GM21526 (cell line): ENCODE data around the gene PROK2.

ENCODE experiments used
- ATAC-seq: cut with Tn5 transposase; IDR thresholded peaks from one replicate; pipeline ENCODE4 v1.9.1; 2021; ENCODE audit warnings: moderate library complexity; ENCODE audit not compliant: unreplicated experiment, low FRiP score

Gene PROK2, protein sequence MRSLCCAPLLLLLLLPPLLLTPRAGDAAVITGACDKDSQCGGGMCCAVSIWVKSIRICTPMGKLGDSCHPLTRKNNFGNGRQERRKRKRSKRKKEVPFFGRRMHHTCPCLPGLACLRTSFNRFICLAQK

DNA sequence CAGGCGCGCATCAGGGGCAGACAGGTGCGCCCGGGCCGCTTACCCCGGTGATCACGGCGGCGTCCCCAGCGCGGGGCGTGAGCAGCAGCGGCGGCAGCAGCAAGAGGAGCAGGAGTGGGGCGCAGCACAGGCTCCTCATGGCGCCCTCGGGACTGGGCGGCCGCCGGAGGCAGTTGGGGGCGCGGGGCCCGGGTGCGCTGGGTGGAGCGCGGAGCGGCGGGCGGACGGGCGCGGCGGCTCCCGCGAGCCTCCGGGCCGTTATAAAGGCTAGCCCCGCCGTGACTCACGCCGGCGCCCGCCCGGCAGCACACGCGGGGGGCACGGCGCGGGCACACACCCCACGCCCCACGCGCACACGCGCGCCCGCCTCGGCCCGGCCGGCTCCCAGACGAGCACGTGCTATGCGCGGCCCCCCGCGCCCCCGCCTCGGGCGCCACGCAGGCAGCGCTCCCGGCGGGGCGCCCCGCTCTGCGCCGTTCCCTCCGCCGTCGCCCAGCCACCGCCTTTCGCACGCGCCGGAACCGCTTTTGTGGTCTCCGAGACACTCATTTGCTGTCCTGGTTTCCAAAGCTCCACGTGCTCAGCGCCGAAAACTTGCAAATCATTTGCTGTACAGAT lies at the start of gene PROK2:
PROK2 (minus strand) TSS at position 235 of the 618 bp plus-strand sequence; CDS start at position 139, 96 bp downstream.
- no peak for ATAC-seq

DNA sequence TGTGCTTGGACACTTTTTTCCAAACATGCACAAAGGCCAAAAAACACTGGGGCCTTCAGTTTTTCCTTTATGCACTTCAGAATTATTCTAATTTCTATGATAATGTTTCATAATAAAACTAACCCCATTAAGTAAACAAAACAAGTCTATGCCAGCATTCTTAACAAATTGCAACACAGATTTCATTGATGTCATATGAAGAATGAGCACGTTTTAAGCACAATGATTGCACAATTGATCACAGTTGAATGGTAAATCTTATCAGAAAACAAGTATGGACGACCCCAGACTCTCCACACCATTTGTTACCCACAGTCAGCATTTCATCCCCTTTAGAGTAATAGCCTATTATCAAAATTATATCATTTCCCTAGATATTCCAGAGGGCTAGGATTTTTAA lies 46.7 kb upstream of the PROK2 start:
- ATAC-seq, result no peak

DNA sequence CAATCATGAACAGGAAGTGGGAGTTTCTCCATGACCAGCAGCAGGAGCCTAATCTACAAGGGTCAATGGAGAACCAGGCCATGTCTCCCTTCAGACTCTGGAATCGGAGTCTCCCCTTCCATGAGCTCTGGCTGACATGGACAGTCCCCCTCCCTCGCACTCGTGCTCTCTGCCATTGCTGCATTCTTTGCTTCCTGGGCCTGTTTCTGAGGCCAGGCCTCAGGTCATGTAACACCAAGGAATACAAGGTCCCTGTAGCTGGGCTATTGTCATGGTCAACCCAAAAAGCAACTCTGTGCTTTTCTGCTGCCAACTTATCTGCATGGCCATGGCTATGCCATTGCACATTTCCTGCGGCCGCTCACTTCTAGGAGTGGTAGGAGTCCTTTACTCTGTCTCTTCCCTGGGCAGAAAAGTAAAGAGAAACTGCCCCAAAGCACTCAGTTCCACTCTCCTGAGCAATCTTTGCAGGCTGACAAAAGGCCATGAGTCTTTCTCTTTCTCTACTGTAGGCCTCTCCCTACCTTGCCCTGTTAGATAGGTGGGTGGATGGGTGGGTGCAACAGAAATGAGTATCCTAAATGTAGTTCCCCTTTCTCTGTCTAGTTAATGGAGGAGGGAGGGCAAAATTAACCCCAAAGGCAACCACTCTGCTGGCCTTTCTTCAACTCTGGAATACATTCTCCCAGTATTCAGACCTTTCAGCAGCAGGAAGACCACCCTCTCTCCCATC lies 40.8 kb upstream of the PROK2 start:
- ATAC-seq, result no peak

DNA sequence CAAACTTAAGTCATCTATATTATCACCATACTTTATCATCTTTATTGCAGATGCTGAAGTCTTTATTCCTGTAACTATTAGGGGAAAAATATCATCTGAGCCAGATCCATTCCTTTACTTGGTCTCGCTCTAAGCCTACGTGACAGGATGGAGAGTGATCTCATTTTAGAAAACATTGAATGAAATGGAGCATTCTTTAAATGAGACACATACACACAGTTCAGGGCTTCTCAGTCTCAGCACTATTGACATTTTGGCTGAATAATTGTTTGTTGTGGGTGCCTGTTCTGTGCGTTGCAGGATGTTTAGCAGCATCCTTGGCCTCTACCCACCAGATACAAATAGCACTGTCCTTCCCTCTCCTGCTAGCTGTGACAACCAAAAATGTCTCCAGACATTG lies 36.2 kb upstream of the PROK2 start:
- ATAC-seq, result no peak

DNA sequence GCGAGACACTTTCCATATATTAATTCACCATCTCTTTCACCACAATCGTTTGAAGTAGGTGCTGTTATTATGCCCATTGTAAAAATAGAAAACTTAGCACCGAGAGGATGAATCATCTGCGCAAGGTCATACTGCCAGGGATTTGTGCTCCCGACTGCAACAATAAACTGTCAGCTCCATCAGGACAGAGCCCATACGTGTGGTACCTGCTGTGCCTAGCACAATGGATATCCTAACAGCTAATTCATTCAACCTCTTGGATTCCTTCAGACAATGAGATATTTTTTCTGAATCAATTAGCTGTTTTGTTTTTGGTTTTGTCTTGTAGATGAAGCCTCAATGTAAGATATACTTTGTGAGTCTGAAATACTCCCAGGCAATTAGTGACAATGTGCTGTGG lies 32.3 kb upstream of the PROK2 start:
- ATAC-seq, result no peak

DNA sequence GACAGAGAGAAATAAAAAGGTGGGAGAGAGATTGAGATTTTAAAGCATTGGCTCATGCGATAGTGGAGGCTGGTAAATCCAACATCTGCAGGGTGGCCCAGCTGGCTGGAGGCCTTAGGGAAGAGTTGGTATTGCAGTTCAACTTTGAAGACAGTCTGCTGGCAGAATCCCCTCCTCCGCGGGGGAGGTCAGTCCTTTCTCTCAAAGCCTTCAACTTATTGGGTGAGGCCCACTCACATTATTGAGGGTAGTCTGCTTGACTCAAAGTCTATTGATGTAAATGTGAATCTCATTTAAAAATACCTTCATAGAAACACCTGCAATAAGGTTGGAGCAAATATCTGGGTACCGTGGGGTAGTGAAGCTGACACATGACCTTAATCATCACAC lies 31.8 kb upstream of the PROK2 start:
- no peak for ATAC-seq

DNA sequence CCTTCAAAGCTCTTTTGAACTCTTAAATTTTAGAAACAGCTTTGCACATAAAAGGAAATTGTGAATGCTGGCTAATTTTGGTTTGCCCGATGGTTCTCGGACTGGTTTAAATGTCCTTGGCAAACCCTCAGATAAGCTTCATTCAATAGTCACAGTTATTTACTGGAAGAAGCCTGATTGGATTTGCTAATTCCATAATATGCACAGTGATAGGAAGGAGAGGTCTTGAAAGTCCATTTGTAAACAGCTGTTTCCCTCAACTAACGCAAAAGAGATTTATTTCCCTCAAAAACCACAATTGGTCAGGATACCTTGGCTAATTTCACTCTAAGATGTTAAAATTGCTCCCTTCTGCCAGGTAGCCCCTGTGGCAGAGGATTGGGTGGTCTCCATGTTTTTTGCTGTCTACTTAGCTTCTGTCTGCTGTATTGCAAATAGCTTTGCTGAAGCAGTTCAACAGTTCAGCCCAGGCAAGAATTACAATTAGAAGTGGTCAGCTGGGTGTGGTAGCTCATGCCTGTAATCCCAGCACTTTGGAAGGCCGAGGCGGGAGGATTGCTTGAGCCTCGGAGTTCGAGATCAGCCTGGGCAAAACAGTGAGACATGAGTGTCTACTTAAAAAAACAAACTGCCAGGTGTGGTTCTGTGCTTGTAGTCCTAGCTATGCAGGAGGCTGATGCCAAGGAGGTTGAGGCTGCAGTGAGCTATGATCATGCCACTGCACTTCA lies 30.6 kb upstream of the PROK2 start:
- no peak for ATAC-seq

DNA sequence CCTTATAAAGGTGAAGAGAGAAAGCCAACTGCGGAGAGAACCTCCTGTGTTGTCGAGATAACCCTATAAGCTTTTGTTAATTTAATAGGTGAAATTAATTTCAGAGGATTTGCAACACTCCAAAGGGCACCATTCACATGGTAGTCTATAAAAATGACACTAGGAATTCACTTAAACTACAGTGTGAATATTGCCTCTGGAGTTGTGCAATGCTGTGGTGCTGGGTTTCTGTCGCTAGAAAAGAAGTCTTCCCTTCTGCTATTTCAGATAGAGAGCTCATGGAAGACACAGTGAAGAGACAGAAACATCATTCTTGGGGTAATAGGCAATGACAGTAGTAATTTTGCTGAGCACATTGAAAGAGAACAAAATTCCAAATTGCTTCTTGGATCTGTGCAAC lies 28.8 kb upstream of the PROK2 start:
- ATAC-seq, result no peak

DNA sequence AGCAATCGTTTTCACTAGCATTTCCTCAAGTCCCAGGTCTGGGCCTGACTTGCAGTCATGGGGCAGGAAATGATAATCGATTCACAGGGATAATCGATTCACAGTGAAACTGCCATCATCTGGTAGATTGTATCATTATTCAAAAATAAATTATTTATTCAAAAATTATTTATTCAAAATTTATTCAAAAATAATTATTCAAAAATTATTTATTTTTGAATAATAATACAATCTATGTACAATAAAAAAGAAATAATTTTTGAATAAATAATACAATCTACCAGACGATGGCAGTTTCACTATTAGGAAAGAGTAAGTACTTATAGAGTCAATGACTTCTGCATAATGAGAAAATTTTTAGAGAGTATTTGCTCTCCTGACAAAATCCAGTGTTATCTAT lies 28.1 kb upstream of the PROK2 start:
- ATAC-seq, result no peak

DNA sequence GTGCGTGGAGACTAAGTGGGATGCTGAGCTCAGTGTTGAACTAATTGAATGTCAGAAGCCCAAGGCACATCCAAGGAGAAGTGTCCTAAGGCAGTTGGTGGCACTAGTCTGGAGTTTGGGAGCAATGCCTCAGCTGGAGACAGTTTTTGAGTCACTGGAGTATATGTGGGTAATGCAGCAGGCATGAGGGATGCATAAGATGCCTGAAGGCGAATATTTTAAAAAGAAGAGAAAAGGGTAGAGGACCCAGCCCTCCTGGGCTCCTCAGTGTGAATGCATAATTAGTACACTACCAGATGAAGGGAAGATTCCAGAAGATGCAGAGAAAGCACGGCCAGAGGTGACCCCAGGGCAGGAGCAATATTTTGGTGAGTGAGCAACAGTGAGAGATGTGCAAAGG lies 25.1 kb upstream of the PROK2 start:
- ATAC-seq, result no peak

DNA sequence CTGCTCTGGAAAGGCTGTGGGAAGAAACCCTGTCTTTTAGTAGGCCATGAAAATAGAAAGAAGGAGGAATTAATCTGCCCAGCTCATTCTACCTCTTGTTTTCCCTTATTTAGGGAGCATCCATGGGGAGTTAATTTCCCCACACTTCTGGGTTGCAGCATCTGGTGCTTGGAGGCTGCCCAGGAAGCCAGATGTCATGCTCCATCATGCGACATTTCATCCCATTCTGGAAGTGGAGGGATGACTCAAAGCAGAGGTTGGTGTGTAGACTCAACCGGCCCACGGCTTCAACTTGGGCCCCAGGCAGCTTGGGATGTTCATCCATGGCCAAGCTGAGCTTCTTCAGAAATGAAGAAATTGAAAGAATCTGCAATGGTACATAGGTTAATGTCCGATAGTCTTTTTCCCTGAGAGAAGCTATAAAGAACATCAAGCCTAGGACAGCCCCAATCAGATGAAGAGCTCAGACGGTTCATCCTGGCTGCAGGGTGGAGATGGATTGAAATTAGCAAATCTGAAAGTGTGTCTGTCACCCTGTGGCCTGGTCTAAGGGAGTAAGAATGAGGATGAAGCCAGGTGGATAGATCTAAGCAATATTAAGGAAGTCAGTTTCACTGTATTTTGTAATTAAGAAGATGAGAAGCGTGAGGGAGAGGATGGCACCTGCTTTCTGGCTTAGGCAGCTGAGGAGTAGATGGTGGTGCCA lies 24.5 kb upstream of the PROK2 start:
- no peak for ATAC-seq

DNA sequence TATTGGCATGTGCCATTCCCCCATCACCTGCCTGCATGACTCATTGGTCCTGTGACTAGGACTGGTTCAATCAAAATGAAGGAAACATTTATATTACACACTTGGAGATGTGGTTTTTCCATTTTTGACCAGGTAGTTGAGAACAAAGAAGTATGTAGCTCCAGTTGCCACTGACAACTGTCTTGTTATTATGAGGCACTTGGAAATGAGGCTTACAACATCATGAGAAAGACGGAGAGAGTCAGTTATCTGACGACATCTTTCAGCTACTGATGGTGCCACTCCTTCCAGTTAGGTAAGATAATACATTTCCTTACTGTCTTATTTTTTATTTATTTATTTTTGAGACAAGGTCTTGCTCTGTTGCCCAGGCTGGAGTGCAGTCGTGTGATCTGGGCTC lies 21.8 kb upstream of the PROK2 start:
- no peak for ATAC-seq

DNA sequence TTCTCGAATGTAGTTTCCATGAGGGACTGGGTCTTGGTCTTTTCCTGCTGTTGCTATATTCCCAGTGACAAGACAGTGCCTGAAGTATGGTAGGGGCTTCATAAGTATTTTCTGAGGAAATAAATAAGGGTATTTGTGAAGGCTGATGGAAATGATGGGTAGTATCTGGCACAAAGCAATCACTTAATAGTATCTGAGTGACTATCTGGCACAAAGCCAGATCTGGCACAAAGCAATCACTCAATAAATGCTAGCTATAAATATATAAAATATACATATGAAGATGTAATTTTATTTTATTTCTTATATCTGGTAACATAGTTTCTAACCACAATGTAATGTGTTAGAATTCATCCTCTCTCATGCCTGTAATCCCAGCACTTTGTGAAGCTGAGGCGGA lies 20.7 kb upstream of the PROK2 start:
- no peak for ATAC-seq

DNA sequence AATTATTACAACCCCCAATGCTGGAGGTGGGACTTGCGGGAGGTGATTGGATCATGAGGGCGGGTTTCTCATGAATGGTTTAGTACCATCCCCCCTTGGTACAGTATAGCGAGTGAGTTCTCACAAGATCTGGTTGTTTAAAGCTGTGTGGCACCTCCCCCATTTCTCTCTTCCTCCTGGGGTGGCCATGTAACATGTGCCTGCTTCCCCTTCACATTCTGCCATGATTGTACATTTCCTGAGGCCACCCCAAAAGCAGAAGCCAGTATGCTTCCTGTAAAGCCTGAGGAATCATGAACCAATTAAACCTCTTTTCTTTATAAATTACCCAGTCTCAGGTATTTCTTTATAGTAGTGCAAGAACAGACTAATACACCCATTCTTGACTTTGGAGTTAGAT lies 20.3 kb upstream of the PROK2 start:
- ATAC-seq, result no peak

DNA sequence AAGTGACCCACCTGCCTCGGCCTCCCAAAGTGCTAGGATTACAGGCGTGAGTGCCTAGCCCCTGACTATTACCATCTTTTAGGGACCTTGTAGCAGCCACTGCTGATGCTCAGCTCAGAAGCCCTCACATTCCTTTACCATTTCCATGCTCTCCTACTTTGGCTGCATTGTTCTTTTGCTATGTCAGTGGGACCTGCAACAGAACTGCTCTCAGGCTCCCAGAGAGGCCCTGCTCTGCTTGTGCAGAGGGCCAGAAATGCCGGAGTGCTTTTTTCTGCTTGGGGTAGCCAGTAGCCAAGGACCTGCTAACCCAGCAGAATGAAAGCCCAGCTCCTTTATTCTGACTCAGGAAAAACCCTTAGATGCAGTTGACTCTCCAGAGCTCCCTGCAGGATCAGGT lies 18.3 kb upstream of the PROK2 start:
- ATAC-seq, result no peak

DNA sequence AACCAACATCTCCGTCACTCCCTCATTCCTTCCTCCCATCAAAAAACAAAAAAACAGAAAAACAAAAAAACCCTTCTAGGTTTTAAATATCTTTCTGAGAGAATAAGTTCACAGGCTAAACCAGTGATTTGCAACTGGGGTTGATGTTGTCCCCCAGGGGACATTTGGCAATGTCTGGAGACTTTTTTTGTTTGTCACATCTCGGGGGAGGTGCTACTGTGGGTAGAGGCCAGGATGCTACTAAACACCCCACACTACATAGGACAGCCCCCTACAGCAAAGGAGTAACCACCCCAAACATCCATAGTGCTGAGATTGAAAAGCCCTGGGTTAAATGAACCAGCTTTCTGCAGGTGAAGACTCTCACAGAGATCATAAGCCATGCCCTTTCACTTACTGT lies 17.0 kb upstream of the PROK2 start:
- ATAC-seq, result no peak

DNA sequence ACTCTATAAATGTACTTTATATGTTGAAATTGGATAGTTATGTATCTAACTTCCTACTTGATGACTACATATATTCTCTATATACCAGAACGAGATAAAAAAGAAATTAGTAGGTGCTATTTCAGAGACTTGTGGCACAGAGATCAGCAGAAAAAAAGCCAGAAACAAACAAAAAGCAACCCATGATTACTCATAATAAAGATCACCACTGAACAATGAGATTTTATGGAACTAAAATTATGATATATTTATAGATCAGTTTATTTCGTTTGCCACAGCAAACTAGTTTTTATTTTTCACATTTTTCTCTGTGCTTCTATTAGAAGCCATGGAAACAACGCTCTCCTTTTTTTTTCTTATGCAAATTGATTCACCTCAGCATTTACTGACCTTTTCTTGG lies 15.1 kb upstream of the PROK2 start:
- ATAC-seq, result no peak

DNA sequence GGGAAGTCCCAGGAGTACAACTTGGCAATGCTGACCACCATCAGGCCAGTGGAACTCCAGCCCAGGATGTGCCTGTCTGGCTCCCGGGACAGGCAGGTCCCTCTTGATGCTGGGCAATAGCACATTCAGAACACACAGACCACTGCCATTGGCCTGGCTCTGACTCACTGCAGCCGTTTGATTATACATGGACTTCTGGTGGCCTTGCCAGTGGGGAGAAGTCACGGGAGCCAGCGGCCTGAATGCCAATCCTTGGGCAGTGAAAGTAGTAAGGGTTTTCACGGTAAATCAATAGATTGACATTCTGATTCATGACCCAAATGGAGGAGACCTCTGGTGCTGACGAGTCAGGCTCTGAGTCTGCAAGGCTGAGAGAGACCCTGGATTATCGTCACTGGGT lies 12.5 kb upstream of the PROK2 start:
- ATAC-seq, result no peak

DNA sequence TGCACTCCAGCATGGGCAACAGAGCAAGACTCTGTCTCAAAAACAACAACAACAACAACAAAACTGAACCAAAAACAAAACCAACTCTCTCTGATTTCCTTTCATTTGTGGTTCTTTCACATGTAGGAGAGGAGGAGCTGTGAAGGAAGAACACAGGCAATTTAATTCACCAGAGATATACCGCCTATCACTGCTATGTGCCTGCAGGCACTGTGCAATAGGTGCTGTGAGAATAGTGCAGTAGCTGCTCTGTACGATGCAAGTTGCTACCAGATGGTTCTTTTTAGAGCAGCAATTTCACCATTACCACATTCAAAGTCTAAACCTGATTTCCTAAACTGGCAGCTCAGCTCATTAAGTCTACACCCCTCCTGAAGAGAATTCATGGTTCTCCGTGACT lies 11.3 kb upstream of the PROK2 start:
- ATAC-seq, result no peak

DNA sequence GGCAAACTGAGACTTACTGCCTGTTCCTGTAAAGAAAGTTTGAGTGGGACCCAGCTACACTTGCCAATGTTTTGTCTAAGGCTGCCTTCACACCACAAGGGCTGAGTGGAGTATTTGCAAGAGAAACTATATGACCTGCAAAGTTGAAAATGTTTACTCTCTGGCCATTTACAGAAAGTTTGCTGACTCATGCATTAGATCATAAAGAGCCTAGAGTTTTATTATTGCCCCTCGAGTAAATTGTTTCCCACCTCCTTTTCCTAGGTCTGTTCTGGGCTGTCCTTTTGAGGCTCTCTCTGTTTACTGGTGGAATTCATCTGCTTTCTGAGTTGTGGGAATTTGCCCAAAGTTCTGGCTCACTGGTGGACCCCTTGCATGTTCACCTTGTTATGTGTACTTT lies 6.7 kb upstream of the PROK2 start:
- ATAC-seq, result no peak

DNA sequence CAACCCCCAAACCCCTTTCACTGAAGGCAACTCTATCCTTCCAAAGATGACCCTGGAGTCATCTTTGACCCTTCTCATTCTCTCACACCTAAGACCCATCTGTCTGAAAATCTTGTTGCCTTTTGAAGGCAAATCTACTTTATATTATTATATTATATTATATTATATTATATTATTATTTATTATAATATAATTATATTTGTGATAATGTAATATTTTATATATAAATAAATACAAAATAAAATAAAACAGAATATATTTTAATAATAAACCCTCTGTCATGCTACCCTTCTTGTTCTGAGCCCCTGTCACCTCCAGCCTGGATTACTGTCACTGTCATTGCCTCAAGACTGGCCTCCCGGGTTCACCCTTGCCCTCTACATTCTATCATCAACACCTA lies 5.0 kb upstream of the PROK2 start:
- no peak for ATAC-seq
